Omental fat pad (tissue), 4 donors: Measurements from ENCODE around the gene OSBPL10. TPM values are rescaled to one million over a fixed set of nuclear protein-coding genes. Genes with fewer than 3 reads are reported as not detected.
"Not testable (repeated sequence)": the region's sequence is repeated elsewhere in the genome, so short reads cannot be mapped to it uniquely, and the experiment has no call there.

Experiments
- ATAC-seq: fragments of 150-250 bp; one replicate; pipeline ENCODE4 v1.9.1; 2016; ENCODE audit warnings: mild to moderate bottlenecking, moderate library complexity; ENCODE audit not compliant: low FRiP score
- DNase-seq: peaks from one replicate; pipeline ENCODE4 v3.0.0-alpha.2; 2019; ENCODE audit warnings: low spot score
- CTCF ChIP-seq, 3 donors: fragments of 450-650 bp; IDR thresholded peaks; one replicate each; pipeline ENCODE4 v1.5.1; 2016 to 2017; ENCODE audit warnings: antibody characterized with exemption in 3 of 3, mild to moderate bottlenecking in 3 of 3, moderate library complexity in 2 of 3
- total RNA-seq, 4 donors: library from RNA; depleted of rRNA; stranded (reverse); fragments of >200 nt; gene quantifications; one replicate each; pipeline ENCODE4 v1.1.0, GENCODE V29; 2016

OSBPL10 gene
- total RNA-seq, 4 donors from 2014 or later = 6.3 to 67.1 (median 10.5) TPM

- TF ChIP-seq CTCF (IDR thresholded peaks at IDR 0.05) = no peak
- DNase-seq (no peak), ATAC-seq (no peak)
These were observed 119.2 kb downstream of the OSBPL10 start for GRCh38 chr3:31861826-31862225.

GRCh38 chr3:31860642-31861041, 120.4 kb downstream of the OSBPL10 start:
- not testable (repeated sequence) for ATAC-seq, DNase-seq

GRCh38 chr3:31859245-31859644, 121.8 kb downstream of the OSBPL10 start:
- no peak for ATAC-seq

GRCh38 chr3:31858439-31858838, 122.6 kb downstream of the OSBPL10 start:
- no peak for ATAC-seq
- TF ChIP-seq CTCF (IDR thresholded peaks at IDR 0.05) = no peak

More at GRCh38 chr3:31859245-31859644, 121.8 kb downstream of the OSBPL10 start:
- DNase-seq = no peak
- no peak for TF ChIP-seq CTCF (IDR thresholded peaks at IDR 0.05)

GRCh38 chr3:31853580-31853979, 127.5 kb downstream of the OSBPL10 start:
- ATAC-seq = no peak
- TF ChIP-seq CTCF (IDR thresholded peaks at IDR 0.05) = no peak
- DNase-seq = no peak

More at GRCh38 chr3:31858439-31858838, 122.6 kb downstream of the OSBPL10 start:
- no peak for DNase-seq

- ATAC-seq = peak; percentile 54
- no peak for DNase-seq
- no peak for TF ChIP-seq CTCF (IDR thresholded peaks at IDR 0.05)
These were observed 129.8 kb downstream of the OSBPL10 start for GRCh38 chr3:31851278-31851677.

- DNase-seq (no peak), ATAC-seq (no peak)
- TF ChIP-seq CTCF (IDR thresholded peaks at IDR 0.05) = no peak
These were observed 132.2 kb downstream of the OSBPL10 start for GRCh38 chr3:31848911-31849310.
